ENCODE measurements around the gene LRRK1.

- no peak for TF ChIP-seq POLR2A (IDR thresholded peaks at IDR 0.05; ENCODE audit: low read length)
- no peak for TF ChIP-seq GATA1 (IDR thresholded peaks at IDR 0.05; ENCODE audit: low read depth, low read length)
Observed at GRCh38 chr15:101001056-101001455, 81.9 kb downstream of the LRRK1 start.
